Measurements from ENCODE around the gene CCDC126.

CCDC126 gene

GRCh38 chr7:23622506-23622925 lies 25.3 kb downstream of the CCDC126 start:
- H3K4me3 ChIP-seq (ENCODE audit: low read depth, low read length) = no peak overlapping the region
- no peak for DNase-seq (ENCODE audit: low read depth)
- TF ChIP-seq CTCF (IDR thresholded peaks at IDR 0.05; ENCODE audit: control insufficient read depth, extremely low read depth, insufficient read depth) = no peak

- H3K4me3 ChIP-seq (ENCODE audit: low read depth, low read length) = no peak overlapping the region
- no peak for DNase-seq (ENCODE audit: low read depth)
- TF ChIP-seq CTCF (IDR thresholded peaks at IDR 0.05; ENCODE audit: control insufficient read depth, extremely low read depth, insufficient read depth) = no peak
Observed at GRCh38 chr7:23628370-23628769, 31.2 kb downstream of the CCDC126 start.

GRCh38 chr7:23633417-23633816 lies 36.2 kb downstream of the CCDC126 start:
- no peak for DNase-seq (ENCODE audit: low read depth)
- no peak overlapping the region for H3K4me3 ChIP-seq (ENCODE audit: low read depth, low read length)
- TF ChIP-seq CTCF (IDR thresholded peaks at IDR 0.05; ENCODE audit: control insufficient read depth, extremely low read depth, insufficient read depth) = no peak

- no peak overlapping the region for H3K4me3 ChIP-seq (ENCODE audit: low read depth, low read length)
- no peak for DNase-seq (ENCODE audit: low read depth)
- TF ChIP-seq CTCF (IDR thresholded peaks at IDR 0.05; ENCODE audit: control insufficient read depth, extremely low read depth, insufficient read depth) = no peak
Observed at GRCh38 chr7:23645822-23646221, 48.6 kb downstream of the CCDC126 start.

- DNase-seq (ENCODE audit: low read depth) = no peak
- TF ChIP-seq CTCF (IDR thresholded peaks at IDR 0.05; ENCODE audit: control insufficient read depth, extremely low read depth, insufficient read depth) = no peak
- no peak overlapping the region for H3K4me3 ChIP-seq (ENCODE audit: low read depth, low read length)
Observed at GRCh38 chr7:23653942-23654341, 56.8 kb downstream of the CCDC126 start.

GRCh38 chr7:23654508-23654907 lies 57.3 kb downstream of the CCDC126 start:
- DNase-seq (ENCODE audit: low read depth) = no peak
- no peak overlapping the region for H3K4me3 ChIP-seq (ENCODE audit: low read depth, low read length)
- TF ChIP-seq CTCF (IDR thresholded peaks at IDR 0.05; ENCODE audit: control insufficient read depth, extremely low read depth, insufficient read depth) = peak; percentile 47

- DNase-seq (ENCODE audit: low read depth) = no peak
- H3K4me3 ChIP-seq (ENCODE audit: low read depth, low read length) = no peak overlapping the region
- no peak for TF ChIP-seq CTCF (IDR thresholded peaks at IDR 0.05; ENCODE audit: control insufficient read depth, extremely low read depth, insufficient read depth)
Observed at GRCh38 chr7:23655433-23655832, 58.3 kb downstream of the CCDC126 start.

All from LNCaP clone FGC (cell line).